ENCODE measurements around the gene DLG4. TPM values are rescaled to one million over a fixed set of nuclear protein-coding genes. Genes with fewer than 3 reads are reported as not detected.

The DLG4 gene
- total and polyA plus RNA-seq, 2 donors (not counting 3 experiments of a cell fraction or from before 2014, with no cell fraction given), result 14.9 to 34.6 TPM

GRCh38 chr17:7146115-7146514, 73.5 kb downstream of the DLG4 start:
- dilution Hi-C loops (cut with MboI; ENCODE audit: extremely low pct_ligation_motif_present, low sequenced_read_pairs), result no loop called here
- Histone ChIP-seq H3K36me3 (ENCODE audit: control insufficient read depth in 2 of 2, extremely low read depth in 1 of 2, insufficient read depth in 2 of 2, low read length in 2 of 2) (no peaks in the 10 kb centered on the region), H3K9me3 (replicated peaks; ENCODE audit: control insufficient read depth, insufficient read depth, low read length) (no peaks in the 10 kb centered on the region), H4K20me1 (replicated peaks; ENCODE audit: control insufficient read depth, extremely low read depth, insufficient read depth, low read length) (no peaks in the 10 kb centered on the region), H3K9ac (replicated peaks; ENCODE audit: extremely low read depth, insufficient read depth, low read length) (no peak overlapping the region), H3K27ac (ENCODE audit: insufficient read depth, low read depth, low read length) (no peak overlapping the region), H3K4me3 (replicated peaks in 1 of 3; ENCODE audit: insufficient read depth in 1 of 3, low read depth in 1 of 3, low read length in 3 of 3) (no peak overlapping the region), H3K9me1 (replicated peaks; ENCODE audit: control insufficient read depth, extremely low read depth, insufficient read depth, low read length) (no peaks in the 10 kb centered on the region), H3K4me1 (ENCODE audit: control insufficient read depth, extremely low read depth, insufficient read depth, low read length) (peaks cover 4% of the 10 kb centered on the region), H2AFZ (ENCODE audit: low read depth, low read length) (no peak overlapping the region), H3K27me3 (ENCODE audit: control insufficient read depth in 2 of 2, insufficient read depth in 2 of 2, low read length in 2 of 2) (peaks cover 0 to 6% of the 10 kb centered on the region in 2 experiments), H3K79me2 (ENCODE audit: control insufficient read depth, insufficient read depth, low read length) (no peaks in the 10 kb centered on the region), H3K4me2 (ENCODE audit: insufficient read depth, low read length) (no peak overlapping the region)
- intact Hi-C loops (cut with micrococcal nuclease), result no loop called here
- POLR2A ChIA-PET, result interaction anchor here (0.7 kb wide), 1 partner anchor 1215 kb away, joined by 6 read pairs; no protein-coding TSS in a partner anchor
- peak; percentile 27 for DNase-seq (ENCODE audit: low read depth, low spot score)
- no TSS peak for BruUV-seq (replicated peaks)
- CTCF ChIA-PET, result interaction anchor here (0.6 to 2.3 kb wide), 6 partner anchors 9 to 100 kb away, joined by 3 to 12 read pairs (median 4); no protein-coding TSS in a partner anchor
- TF ChIP-seq EZH2 (IDR thresholded peaks at IDR 0.05; ENCODE audit: borderline replicate concordance, low read depth, low read length, severe bottlenecking) (no peak), MYC (IDR thresholded peaks at IDR 0.05; ENCODE audit: low read depth, low read length) (no peak), POLR2A (IDR thresholded peaks at IDR 0.05; ENCODE audit: low read depth, low read length) (no peak), JUN (IDR thresholded peaks at IDR 0.05; ENCODE audit: borderline replicate concordance, insufficient read depth, insufficient read length, low read depth) (no peak), FOS (IDR thresholded peaks at IDR 0.05; ENCODE audit: borderline replicate concordance, insufficient read depth, low read length) (no peak), GATA2 (IDR thresholded peaks at IDR 0.05; ENCODE audit: insufficient read depth, insufficient read length, low read depth, low read length) (no peak), POLR2AphosphoS5 (IDR thresholded peaks at IDR 0.05; ENCODE audit: insufficient read depth, low read depth, low read length) (no peak)
- TF ChIP-seq, protein P1, sequence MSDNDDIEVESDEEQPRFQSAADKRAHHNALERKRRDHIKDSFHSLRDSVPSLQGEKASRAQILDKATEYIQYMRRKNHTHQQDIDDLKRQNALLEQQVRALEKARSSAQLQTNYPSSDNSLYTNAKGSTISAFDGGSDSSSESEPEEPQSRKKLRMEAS (IDR thresholded peaks at IDR 0.05; ENCODE audit: insufficient read depth, insufficient read length), result no peak
- TF ChIP-seq, protein P2, sequence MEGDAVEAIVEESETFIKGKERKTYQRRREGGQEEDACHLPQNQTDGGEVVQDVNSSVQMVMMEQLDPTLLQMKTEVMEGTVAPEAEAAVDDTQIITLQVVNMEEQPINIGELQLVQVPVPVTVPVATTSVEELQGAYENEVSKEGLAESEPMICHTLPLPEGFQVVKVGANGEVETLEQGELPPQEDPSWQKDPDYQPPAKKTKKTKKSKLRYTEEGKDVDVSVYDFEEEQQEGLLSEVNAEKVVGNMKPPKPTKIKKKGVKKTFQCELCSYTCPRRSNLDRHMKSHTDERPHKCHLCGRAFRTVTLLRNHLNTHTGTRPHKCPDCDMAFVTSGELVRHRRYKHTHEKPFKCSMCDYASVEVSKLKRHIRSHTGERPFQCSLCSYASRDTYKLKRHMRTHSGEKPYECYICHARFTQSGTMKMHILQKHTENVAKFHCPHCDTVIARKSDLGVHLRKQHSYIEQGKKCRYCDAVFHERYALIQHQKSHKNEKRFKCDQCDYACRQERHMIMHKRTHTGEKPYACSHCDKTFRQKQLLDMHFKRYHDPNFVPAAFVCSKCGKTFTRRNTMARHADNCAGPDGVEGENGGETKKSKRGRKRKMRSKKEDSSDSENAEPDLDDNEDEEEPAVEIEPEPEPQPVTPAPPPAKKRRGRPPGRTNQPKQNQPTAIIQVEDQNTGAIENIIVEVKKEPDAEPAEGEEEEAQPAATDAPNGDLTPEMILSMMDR (IDR thresholded peaks at IDR 0.05; ENCODE audit: extremely low read depth in 1 of 2, insufficient read depth in 1 of 2, low read depth in 1 of 2, low read length in 2 of 2), result no peak
- FAIRE-seq, result no peak

Data from endothelial cell of umbilical vein (primary cell).